DOHH2 (cell line): ENCODE data around the gene FBN3.

ENCODE experiments used
- H3F3A ChIP-seq: fragments of 200-600 bp; sonication (generic), shearing (Covaris generic); 2 replicates; pipeline ENCODE4 v1.6.0; 2016; ENCODE audit warnings: antibody characterized with exemption, mild to moderate bottlenecking; ENCODE audit not compliant: control insufficient read depth, insufficient read depth
- H3K27ac ChIP-seq: fragments of 200-600 bp; sonication (generic); 2 replicates; pipeline ENCODE4 v1.5.1; 2014; ENCODE audit warnings: low read depth, mild to moderate bottlenecking, low read length, moderate library complexity
- H3K27me3 ChIP-seq: fragments of 200-600 bp; sonication (generic); 2 replicates; pipeline ENCODE4 v1.6.1; 2014; ENCODE audit warnings: mild to moderate bottlenecking, low read length, mixed read lengths; ENCODE audit not compliant: control insufficient read depth
- H3K36me3 ChIP-seq: fragments of 200-600 bp; sonication (generic); 2 replicates; pipeline ENCODE4 v1.6.1; 2014; ENCODE audit warnings: mild to moderate bottlenecking, low read length, moderate library complexity, mixed read lengths; ENCODE audit not compliant: control insufficient read depth
- H3K4me1 ChIP-seq: fragments of 200-600 bp; sonication (generic); 2 replicates; pipeline ENCODE4 v1.6.1; 2014; ENCODE audit warnings: mild to moderate bottlenecking, low read length, mixed read lengths; ENCODE audit not compliant: control insufficient read depth
- H3K4me2 ChIP-seq: fragments of 200-600 bp; sonication (generic); 2 replicates; pipeline ENCODE4 v1.6.0; 2014; ENCODE audit warnings: mild to moderate bottlenecking, low read length, moderate library complexity
- H3K4me3 ChIP-seq: fragments of 200-600 bp; sonication (generic); 2 replicates; pipeline ENCODE4 v1.5.1; 2014; ENCODE audit warnings: mild to moderate bottlenecking, low read length, mixed read lengths
- H3K79me2 ChIP-seq: fragments of 200-600 bp; sonication (generic); 2 replicates; pipeline ENCODE4 v1.6.1; 2014; ENCODE audit warnings: mild to moderate bottlenecking, low read length, mixed read lengths; ENCODE audit not compliant: control insufficient read depth
- H3K9me2 ChIP-seq: fragments of 200-600 bp; sonication (generic); replicated peaks from 2 replicates; pipeline ENCODE4 v1.6.1; 2014; ENCODE audit warnings: mild to moderate bottlenecking, low read length, mixed read lengths; ENCODE audit not compliant: control insufficient read depth
- H3K9me3 ChIP-seq: fragments of 200-600 bp; sonication (generic); 2 replicates; pipeline ENCODE4 v1.6.1; 2014; ENCODE audit warnings: antibody characterized with exemption, low read length, mixed read lengths; ENCODE audit not compliant: control insufficient read depth, insufficient read depth
- H4K20me1 ChIP-seq: fragments of 200-600 bp; sonication (generic); 2 replicates; pipeline ENCODE4 v1.6.0; 2014; ENCODE audit warnings: low read depth, mild to moderate bottlenecking, antibody characterized with exemption, low read length, moderate library complexity; ENCODE audit not compliant: control insufficient read depth, insufficient read depth
- CTCF ChIP-seq: fragments of 200-600 bp; sonication (generic); IDR thresholded peaks from one replicate; pipeline ENCODE4 v1.5.1; 2014; ENCODE audit warnings: antibody characterized with exemption, mild to moderate bottlenecking, low read depth, low read length; ENCODE audit not compliant: poor library complexity, severe bottlenecking
- EZH2phosphoT487 ChIP-seq: fragments of 200-600 bp; sonication (generic); IDR thresholded peaks from 2 replicates; pipeline ENCODE4 v1.6.1; 2017; ENCODE audit warnings: borderline replicate concordance, mild to moderate bottlenecking, antibody characterized with exemption, low read length, moderate library complexity, mixed read lengths

The FBN3 gene

GRCh38 chr19:8147582-8147978 is 1.8 kb downstream of the FBN3 start:
- H3K4me2 ChIP-seq, result no peak overlapping the region
- no peaks in the 10 kb centered on the region for H4K20me1 ChIP-seq
- H3K27me3 ChIP-seq, result peaks cover 22% of the 10 kb centered on the region
- TF ChIP-seq CTCF (no peak), EZH2phosphoT487 (no peak)
- H3K27ac ChIP-seq, result no peak overlapping the region
- no peaks in the 10 kb centered on the region for H3K9me2 ChIP-seq
- no peak overlapping the region for H3K4me3 ChIP-seq
- no peaks in the 10 kb centered on the region for H3F3A ChIP-seq
- no peaks in the 10 kb centered on the region for H3K9me3 ChIP-seq
- H3K79me2 ChIP-seq, result no peaks in the 10 kb centered on the region
- no peaks in the 10 kb centered on the region for H3K36me3 ChIP-seq
- H3K4me1 ChIP-seq, result no peaks in the 10 kb centered on the region

- TF ChIP-seq CTCF, result no peak
- no peak for TF ChIP-seq EZH2phosphoT487
- Histone ChIP-seq H3K27me3 (peaks cover 22% of the 10 kb centered on the region), H3K4me3 (no peak overlapping the region), H3F3A (no peaks in the 10 kb centered on the region), H3K4me1 (no peaks in the 10 kb centered on the region), H3K9me2 (no peaks in the 10 kb centered on the region), H4K20me1 (no peaks in the 10 kb centered on the region), H3K4me2 (no peak overlapping the region), H3K27ac (no peak overlapping the region), H3K36me3 (no peaks in the 10 kb centered on the region), H3K79me2 (no peaks in the 10 kb centered on the region), H3K9me3 (no peaks in the 10 kb centered on the region)
Observed at GRCh38 chr19:8146877-8147581, 2.4 kb downstream of the FBN3 start.

- no peaks in the 10 kb centered on the region for H3F3A ChIP-seq
- TF ChIP-seq EZH2phosphoT487 (no peak), CTCF (no peak)
- no peaks in the 10 kb centered on the region for H3K9me2 ChIP-seq
- H3K27me3 ChIP-seq, result peaks cover 9% of the 10 kb centered on the region
- H3K4me2 ChIP-seq, result no peak overlapping the region
- H3K36me3 ChIP-seq, result no peaks in the 10 kb centered on the region
- H3K4me3 ChIP-seq, result no peak overlapping the region
- no peaks in the 10 kb centered on the region for H3K9me3 ChIP-seq
- H3K79me2 ChIP-seq, result no peaks in the 10 kb centered on the region
- no peak overlapping the region for H3K27ac ChIP-seq
- H3K4me1 ChIP-seq, result no peaks in the 10 kb centered on the region
- H4K20me1 ChIP-seq, result no peaks in the 10 kb centered on the region
Observed at GRCh38 chr19:8144273-8144995, 5.0 kb downstream of the FBN3 start.
